HPDE6-E6E7 (cell line): ENCODE data around the gene MMEL1.

ENCODE experiments used
- DNase-seq: peaks from one replicate; pipeline ENCODE4 v3.0.0; 2011; ENCODE audit warnings: missing footprints; ENCODE audit errors: extremely low spot score

MMEL1 gene

DNA sequence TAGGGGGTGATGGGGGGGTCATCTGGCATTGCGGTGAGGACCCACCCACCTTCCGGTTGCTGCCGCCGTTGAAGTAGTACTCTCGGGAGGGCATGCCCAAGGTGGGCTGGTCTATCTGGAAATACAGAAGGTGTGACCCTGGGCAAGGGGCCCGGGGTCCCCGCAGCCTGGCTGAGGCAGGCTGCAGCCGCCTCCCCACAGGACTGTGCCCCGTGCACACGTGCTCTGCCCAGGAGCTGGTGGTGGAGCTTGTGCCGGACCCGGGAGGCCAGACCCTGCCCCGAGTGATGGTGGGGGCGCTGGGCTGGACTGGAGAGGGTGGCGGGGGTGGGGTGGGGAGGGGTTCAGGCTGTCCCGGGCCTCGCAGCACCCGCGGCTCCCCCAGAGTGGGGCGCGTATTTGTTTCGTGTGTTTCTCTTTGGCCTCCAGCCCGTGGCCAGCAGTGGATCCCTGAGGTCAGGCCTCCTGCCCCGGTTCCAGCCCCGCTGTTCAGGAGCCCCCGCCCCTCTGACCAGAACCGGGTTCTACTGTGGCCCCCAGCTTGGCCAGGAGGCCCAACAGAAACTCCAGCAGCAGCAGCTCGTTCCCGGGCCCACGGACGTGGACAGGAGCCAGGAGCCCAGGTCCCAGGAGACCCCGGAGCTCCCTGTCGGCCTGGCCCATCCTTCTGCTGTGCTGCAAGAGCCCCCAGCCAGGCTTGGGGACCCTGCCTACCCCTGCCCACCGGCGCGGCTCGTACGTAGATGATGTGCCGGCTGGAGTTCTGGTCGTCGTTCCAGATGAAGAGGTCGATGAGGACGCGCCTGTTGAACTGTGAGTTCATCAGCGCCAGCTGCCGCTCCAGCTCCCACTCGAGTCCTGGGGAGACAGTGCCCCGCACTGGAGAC, 27.1 kb downstream of the MMEL1 start:
- no peak for DNase-seq

- no peak for DNase-seq
Measured at GRCh38 chr1:2604844-2605508, 27.8 kb downstream of the MMEL1 start.

- no peak for DNase-seq
Measured at GRCh38 chr1:2604156-2604843, 28.5 kb downstream of the MMEL1 start.

GRCh38 chr1:2603521-2604155, 29.2 kb downstream of the MMEL1 start:
- no peak for DNase-seq

DNA sequence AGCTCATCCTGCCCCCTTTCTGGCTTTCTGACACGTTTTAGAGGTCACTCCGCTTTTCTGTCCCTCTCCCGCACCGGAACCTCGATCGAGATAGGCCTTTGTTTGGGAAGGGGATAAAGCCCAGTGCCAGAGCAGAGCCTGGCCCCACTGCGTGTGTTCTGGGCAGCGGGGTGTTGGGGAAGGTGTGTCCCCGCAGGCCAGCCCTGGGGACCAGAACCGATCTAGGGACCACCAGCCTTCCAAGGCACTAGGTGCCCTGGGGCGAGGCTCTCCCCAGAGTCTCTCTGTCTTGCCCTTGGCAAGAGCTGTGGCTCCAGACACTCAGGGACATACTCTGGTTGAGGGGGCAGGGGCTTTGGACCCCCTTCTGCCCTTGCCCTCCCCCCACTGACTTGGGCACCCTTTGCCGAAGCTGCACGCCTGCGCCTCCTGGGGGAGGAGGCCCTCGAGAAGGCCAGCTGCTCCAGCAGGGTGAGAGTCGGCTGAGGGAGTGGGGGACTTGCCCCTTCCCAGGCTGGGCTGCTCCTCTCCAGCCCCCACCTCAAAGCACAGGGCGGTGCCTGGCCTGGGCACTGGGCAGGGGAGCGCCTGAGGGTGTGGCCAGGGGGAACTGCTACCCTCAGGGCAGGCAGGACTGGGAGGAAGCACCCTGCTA, 29.8 kb downstream of the MMEL1 start:
- DNase-seq: no peak

DNA sequence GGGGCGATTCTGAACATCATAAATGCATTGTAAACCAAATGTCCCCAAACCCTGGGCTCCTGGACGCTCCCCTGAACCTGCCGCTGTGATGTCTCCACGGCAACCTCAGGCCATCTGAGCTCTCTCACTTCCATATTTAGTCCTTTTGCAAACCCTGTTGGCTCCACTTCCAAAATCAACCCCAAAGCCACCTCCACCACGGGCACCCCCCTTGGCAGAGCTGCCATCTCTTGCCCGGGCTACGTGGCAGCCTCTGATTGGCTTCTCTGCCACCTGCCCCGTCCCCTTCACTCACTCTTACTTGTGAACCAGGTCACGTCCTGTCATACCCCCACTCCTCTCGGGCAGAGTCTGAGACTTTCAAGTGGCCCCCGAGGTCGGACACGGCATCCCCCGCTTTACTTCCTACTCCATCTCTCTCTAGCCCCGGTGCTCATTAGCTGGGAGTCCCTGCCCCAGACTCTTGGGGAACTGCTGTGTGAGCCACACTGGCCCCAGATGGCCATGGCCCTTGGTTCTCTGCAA, 30.4 kb downstream of the MMEL1 start:
- no peak for DNase-seq

GRCh38 chr1:2601721-2602303, 31.0 kb downstream of the MMEL1 start:
- no peak for DNase-seq

DNA sequence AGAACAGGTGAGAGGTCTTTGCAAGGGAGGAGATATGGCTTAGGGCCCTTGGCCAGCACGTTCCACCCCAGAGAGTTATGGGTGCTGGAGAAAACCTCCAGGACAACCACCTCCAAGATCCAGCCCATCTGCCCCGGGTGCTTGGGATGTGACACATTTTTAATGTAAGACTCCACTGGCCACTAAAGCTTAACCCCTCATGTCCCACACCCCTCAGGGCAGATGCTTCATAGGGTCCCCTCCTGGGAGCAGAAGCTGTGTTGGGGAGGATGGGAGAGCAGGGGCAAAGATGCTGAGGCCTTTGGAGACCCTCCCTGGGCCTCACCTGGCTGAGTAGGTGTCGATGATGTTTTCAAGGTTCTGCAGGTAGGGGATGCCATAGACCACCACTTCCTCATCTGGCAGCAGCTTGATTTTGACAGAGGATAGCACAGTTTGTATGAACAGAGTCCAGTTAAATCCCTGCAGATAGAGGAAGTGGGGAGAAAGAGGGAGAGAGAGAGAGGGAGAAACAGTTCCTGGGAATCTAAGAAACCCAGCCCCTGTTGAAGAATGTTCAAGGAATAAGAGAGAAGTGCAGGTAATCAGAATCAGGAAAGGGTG, 34.4 kb downstream of the MMEL1 start:
- DNase-seq: no peak

- DNase-seq: no peak
Measured at GRCh38 chr1:2597441-2598328, 35.1 kb downstream of the MMEL1 start.

- DNase-seq: no peak
Measured at GRCh38 chr1:2596530-2597333, 36.1 kb downstream of the MMEL1 start.

DNA sequence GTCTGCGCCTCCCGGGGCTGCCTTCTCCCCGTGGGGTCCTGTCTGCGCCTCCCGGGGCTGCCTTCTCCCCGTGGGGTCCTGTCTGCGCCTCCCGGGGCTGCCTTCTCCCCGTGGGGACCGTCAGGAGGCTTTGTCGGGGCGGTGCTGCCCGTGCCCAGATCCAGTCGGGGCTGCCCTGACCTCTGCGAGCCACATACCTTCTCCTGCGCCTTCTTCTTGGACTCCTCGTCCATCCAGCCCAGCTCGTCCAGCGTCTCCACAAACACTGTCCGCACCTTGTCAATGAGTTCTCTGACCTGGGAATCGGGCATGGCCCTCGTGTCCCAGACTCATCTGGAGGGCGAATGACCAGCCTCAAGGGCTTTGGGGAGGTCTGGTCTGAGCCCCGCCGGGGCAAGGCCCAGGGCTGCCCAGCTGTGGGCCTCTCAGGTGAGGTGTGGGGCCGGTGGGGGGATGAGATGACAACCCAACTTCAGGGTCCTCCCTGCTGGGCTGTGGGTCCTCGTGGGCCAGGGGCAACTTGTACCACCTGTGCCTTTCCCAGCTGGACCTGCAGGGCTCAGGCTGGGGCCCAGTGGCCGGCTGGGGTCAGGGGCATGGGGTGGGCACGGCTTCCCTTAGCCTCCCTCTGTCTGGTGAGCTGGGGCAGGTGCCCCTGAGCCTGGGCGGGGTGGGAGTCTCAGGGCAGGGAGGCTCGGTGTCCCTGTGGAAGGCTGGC, 36.8 kb downstream of the MMEL1 start:
- no peak for DNase-seq

GRCh38 chr1:2595261-2595811, 37.5 kb downstream of the MMEL1 start:
- DNase-seq: no peak

DNA sequence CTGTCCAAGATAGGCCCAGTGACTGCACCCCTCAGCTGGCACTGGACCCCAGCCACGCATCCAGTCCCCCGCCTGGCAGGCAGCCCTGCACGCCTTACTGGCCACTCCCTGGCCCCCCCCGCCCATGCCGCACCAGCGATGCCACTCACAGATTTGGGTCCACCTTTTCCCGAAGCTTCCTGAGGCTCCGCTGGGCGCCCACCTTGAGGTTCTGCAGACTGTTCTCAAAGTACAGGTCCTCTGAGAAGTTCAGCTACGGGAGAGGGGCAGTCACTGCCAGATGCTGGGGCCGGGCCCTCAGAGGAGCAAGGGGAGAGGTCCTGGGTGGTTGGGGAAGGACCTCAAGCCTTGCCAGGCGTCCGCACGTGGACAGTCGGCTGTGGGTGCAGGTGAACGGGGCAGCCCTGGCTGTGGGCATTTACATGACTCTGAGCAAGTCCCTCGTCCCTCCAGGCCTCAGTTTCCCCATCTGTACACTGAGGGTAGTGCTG, 38.1 kb downstream of the MMEL1 start:
- no peak for DNase-seq

DNA sequence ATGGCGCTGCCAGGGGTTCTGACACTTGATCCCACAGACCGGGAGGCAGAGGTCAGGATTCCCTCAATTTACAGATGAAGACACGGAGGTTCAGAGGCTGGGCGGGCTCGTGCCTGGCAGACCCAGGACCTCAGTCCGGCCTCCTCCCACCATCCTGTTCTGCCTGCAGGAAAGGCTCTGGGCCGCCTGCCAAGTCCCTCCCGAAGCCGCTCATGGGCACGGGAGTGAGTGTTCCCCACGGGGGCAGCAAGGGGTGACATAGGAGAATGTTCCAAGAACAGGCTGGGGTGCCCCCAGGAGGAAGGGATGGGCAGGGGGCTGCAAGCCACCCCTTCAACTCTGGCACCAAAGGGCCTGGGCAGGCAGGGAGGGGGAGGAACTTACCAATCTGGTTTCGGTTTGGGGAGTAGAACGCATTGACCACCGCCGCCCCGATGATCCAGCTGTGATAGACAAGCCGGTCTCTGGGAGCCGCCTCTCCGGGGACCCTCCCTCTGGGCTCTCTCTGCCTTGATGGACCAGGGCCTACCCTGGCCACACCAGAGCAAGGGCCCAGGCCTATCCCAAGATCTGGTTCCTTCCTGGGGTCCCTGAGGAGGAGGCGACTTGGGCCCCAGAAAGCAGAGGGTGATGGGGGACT, 38.7 kb downstream of the MMEL1 start:
- peak; percentile 23 for DNase-seq

- DNase-seq: no peak
Measured at GRCh38 chr1:2593251-2593878, 39.5 kb downstream of the MMEL1 start.

DNA sequence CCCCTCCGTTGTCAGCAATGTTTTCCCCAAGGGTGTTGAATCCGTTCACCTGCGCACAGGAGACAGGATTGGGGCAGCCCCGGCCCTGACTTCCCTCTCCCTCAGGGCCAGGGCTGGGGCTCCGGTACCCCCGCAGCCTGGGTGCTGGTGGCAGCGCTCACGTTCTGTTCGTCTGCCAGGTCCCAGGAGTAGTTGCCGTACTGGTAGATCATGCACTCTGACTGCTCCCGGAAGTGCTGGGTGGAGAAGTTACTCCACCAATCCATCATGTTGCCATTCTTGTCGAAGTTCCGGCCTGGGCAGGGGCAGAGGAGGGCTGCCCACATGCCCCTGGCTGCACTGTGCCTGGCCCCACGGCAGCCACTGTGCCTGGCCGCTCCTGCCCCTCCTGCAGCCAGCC, 40.1 kb downstream of the MMEL1 start:
- no peak for DNase-seq
